Stimulated activated CD8-positive, alpha-beta memory T cell treated with anti-CD3 and anti-CD28 coated beads, Interleukin-2, amount 100 ng/mL, for 48 hours (primary cell): ENCODE results near the gene CSNK1A1.
A peak's percentile ranks its signal among the peaks of the same experiment; 100 is the strongest.
"Not testable (repeated sequence)": the region's sequence is repeated elsewhere in the genome, so short reads cannot be mapped to it uniquely, and the experiment has no call there.

ENCODE experiments used
- DNase-seq, 2 donors: peaks; one replicate each; pipeline ENCODE4 v3.0.0-alpha.2; 2020; ENCODE audit warnings: low read depth in 2 of 2

Gene CSNK1A1

GRCh38 chr5:149456597-149457392 lies 94.4 kb downstream of the CSNK1A1 start:
- DNase-seq: no peak

DNA sequence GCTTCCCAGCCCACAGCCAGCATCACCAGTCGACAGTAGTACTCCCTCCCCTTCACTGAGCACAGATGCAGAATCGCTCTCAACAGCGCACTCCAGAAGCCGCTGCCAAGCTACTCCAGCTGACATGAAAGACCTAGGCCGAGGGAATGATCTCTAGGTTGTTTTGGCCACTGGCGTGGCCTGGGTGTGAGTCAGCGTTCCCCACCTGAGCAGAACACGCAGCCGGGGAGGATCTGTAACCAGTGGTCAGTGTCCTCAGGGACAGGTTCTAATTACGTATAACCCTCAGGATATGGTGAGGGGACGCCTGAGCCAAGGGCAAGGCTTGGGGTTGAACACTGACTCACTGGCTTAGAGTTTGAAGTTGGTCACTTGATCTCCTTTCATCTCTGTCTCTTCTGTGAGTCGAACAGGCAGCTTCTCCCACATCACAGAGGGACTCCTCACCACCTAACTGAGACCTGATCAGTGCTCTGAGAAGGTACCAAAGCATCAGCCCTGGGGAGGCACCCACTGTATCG lies 95.3 kb downstream of the CSNK1A1 start:
- no peak for DNase-seq

DNA sequence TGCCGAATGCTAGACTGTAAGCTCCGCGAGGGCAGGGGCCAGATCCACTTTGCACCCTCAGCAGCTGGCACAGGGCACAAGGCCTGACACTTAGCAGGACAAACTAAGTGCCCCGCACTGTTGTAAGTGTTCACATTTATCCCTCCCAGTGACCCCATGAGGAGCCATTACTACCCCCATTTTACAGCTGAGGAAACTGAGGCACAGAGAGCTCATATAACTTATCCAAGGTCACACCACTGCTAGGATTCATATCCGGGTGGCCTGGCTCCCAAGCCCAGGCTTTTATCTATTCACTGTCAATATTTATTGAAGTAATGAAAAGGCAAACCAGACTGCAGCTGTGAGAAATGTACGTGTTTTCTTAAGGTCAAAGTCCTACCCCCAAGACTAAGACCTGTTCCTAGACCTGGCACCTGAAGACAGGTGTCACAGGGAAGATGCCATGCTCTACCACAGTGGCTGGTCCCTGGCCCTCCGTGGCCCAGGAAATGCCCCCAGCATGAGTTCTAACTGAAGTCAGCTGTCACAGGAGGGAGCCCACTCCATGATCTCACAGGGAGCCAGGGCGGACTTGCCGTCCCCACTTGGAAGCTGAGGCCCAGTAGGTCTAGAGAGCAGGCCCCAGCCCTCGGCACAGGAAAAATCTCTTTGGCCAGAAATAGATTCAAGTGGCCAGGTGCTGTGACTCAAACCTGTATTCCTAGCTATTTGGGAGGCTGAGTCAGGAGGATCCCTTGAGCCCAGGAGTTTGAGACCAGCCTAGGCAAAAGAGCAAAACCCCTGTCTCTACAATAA lies 97.4 kb downstream of the CSNK1A1 start:
- no peak for DNase-seq

- no peak for DNase-seq
Measured at GRCh38 chr5:149452665-149453617, 98.3 kb downstream of the CSNK1A1 start.

GRCh38 chr5:149452007-149452664 lies 99.1 kb downstream of the CSNK1A1 start:
- DNase-seq: no peak

DNA sequence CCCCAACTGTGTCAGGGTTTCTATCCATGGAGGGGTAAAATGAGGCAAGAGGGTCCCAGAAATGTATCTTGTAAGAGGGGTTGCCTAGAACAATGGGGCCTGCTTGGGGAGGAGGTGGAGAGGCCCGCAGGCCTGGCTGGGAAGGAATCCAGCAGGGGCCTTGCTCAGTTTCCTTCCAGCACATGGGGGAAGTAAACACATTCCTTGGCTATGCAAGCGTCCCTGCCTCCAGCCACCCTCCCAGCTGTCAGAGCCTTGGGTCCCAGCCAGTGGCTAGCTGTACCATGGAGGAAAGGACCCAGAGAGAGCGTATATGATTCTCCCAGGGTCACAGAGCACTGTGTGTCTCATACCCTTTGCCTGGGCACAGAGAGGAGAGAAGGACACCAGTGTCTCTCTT lies 101.0 kb downstream of the CSNK1A1 start:
- no peak for DNase-seq

DNA sequence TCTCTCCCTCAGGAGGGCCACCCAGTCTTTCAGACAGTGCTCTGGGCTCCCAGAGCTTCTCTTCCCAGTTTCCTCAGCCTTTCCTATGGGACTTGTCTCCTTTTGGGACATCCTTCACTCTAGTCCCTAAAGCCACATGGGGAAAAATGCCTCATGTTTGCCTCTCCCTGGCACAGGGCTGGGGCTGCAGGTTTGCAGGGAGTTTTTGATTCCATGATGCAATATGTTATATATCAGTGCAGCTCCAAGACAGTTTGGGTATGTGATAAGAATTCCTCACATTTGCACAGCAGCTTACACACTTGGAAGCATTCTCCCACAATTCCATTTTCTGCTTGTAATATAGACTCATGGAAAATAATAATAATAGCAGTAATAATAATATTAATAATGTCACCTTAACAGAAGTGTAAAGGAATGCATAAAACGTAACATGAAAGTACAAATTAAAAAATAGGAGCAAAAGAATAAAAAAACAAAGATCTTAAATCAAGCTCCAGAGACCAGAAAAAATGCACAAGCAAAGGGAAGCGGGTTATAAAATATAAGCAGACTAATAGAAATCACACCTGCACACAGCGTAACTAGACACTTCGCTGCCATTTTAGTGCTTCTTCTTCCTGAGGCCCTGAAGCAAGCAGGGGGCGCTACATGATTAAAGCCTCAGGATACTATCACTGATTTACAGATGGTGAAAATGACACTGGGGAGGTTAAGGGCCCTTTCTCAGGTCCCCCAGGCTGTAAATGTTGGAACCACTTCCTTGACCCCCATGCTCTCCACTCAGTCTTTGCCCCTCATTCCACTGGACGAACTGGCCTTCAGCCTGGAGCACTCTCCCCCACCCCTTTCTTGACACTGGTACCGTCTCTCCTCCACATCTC lies 102.2 kb downstream of the CSNK1A1 start:
- DNase-seq: no peak

DNA sequence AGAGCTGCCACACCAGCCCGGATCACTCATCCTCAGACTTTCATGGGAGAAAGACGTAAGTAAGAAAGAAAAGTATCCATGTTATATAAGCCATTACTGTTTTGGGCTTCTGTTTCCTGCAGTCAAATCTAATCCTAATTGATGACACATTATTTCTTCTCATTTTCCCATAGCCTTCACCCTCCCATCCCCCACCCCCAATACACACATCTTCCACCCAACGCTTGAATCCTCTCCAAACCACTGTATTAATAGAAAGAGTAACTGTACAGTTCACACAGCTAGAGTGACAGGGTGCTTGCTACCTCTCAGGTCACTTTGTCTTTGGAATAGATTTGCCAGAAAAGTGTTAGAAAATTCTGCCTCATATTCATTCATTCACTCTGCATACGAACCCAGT lies 102.8 kb downstream of the CSNK1A1 start:
- DNase-seq: no peak

GRCh38 chr5:149447373-149448367 lies 103.6 kb downstream of the CSNK1A1 start:
- no peak for DNase-seq

GRCh38 chr5:149446794-149447193 lies 104.4 kb downstream of the CSNK1A1 start:
- not testable (repeated sequence) for DNase-seq

- DNase-seq: no peak
Measured at GRCh38 chr5:149445739-149446369, 105.4 kb downstream of the CSNK1A1 start.

- DNase-seq: no peak
Measured at GRCh38 chr5:149445343-149445738, 105.9 kb downstream of the CSNK1A1 start.

GRCh38 chr5:149444430-149444829 lies 106.8 kb downstream of the CSNK1A1 start:
- not testable (repeated sequence) for DNase-seq

DNA sequence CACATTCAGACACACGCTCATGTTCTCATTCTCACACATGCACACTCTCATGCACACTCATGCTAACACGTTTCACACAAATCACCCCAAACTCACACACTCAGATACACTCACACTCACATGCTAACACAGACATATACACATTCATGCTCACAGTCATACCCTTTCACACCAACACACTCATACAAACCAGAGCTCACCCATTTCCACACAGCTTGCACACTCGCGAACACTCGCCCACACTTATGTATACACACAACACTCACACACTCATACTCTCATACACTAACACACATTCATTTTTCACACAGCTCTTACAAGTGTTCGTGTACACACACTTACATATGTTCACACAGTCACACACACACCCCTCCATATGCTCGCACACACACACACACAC lies 108.0 kb downstream of the CSNK1A1 start:
- DNase-seq: no peak

GRCh38 chr5:149442563-149443182 lies 108.6 kb downstream of the CSNK1A1 start:
- peak; percentile 67 to 74 for DNase-seq
